MM.1S (cell line): ENCODE data around the gene CORO2A.

Experiments
- CTCF ChIP-seq: fragments of 300-600 bp; sonication (generic); IDR thresholded peaks from 2 replicates; pipeline ENCODE4 v1.5.1; 2016; ENCODE audit warnings: antibody characterized with exemption, low read length, mixed read lengths
- EZH2 ChIP-seq: fragments of 300-600 bp; sonication (generic); optimal IDR thresholded peaks from 2 replicates; pipeline ENCODE3; 2017; ENCODE audit warnings: low read depth, mild to moderate bottlenecking, antibody characterized with exemption, low read length, mixed read lengths
- EZH2phosphoT487 ChIP-seq: fragments of 300-600 bp; sonication (generic); IDR thresholded peaks from 2 replicates; pipeline ENCODE4 v1.6.1; 2018; ENCODE audit warnings: antibody characterized with exemption, low read length

- TF ChIP-seq CTCF = no peak
- no peak for TF ChIP-seq EZH2
- no peak for TF ChIP-seq EZH2phosphoT487
These were observed 112.1 kb downstream of the CORO2A start for GRCh38 chr9:98080326-98080725.
